ENCODE measurements around the gene MRPS25.

MRPS25 gene

GRCh38 chr3:15081960-15082664 lies 17.0 kb upstream of the MRPS25 start:
- DNase-seq (ENCODE audit: low read depth): no peak

DNA sequence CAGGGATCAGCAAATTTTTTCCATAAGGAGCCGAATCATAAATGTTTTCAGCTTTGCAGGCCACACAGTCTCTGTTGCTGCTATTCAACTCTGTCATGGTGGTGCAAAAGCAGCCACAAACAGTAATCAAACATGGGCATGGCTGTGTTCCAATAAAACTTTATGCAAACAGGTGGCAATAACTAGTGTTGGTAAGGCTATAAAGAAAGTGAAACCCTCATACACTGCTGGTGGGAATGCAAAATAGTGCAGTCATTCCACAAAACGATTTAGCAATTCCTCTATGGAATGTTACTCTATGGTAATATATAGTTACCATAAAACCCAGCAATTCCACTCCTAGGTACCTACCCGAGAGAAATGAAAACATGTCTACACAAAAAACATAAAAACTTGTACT lies 14.0 kb upstream of the MRPS25 start:
- no peak for DNase-seq (ENCODE audit: low read depth)

DNA sequence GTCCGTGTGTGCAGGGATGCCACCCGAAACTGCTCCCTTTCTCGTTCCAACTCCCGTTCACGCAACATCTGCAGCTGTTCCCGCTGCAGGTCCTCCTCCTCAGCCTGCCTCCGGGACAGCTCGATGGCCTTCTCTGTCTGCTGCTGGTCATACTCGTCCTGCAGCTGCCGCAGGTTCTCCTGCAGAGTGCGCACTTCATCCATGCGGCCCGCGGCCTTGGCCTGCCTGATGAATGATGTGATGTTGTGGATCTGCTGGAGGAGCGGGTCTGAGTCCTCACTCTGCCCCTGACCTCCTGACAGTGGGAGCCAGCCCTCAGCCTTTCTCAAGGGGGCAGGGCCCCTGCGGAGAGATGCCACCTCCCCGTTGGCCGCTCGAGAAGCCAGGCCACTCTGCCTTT lies 9.4 kb upstream of the MRPS25 start:
- no peak for DNase-seq (ENCODE audit: low read depth)

DNA sequence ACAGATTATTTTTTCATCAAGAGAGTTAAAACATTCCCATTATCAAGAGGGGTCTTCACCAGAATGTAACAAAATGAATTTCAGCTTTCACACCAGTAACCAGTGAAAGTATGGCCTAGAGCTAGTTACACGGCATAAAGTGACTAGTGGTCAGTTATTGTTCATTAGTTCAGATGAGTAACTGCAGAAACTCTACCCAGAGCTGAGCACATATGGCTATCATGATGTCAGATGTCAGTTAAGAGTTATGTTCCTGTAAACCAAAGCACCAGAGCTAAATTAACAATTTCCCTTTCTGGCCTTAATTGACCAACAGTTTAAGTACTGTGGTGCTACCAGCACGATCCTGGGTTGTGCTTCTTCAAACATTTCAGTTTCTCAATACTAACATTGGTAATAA lies 6.6 kb upstream of the MRPS25 start:
- DNase-seq (ENCODE audit: low read depth): no peak

GRCh38 chr3:15069441-15069840 lies 4.3 kb upstream of the MRPS25 start:
- DNase-seq (ENCODE audit: low read depth): no peak

DNA sequence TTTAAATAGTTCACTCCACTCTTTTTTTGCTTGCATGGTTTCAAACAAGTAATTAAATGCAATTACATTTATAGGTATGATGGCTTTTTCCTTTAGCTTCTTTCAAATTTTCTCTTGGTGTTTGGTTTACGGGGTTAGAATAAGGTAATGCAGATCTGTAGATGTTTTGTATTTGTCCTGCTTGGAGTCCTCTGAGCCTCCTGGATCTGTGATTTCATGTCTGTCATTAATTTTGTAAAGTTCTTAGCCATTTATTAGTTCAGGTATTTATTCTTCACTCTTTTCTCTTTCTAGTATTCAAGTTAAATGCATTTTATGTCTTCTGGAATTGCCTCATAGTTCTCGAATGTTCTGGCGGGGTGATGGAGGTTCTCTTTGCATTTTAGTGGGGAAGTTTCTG lies 1.4 kb upstream of the MRPS25 start:
- DNase-seq (ENCODE audit: low read depth): no peak

DNA sequence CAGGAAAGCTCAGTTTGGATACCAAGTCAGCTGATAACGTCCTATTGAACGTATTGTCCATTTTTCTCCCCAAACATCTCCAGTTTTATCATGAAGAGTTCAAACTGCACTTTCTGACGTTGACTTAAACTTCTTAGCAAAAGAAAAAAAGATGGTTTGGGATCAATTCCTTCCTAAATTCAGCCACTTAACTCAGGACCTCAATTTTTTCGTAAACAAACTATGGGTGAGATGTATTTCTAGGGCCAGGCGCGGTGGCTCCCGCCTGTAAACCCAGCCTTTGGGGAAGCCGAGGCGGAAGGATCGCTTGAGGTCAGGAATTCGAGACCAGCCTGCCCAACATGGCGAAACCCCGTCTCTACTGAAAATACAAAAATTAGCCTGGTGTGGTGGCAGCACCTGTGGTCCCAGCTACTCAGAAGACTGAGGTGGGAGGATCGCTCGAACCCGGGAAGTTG lies 464 bp upstream of the MRPS25 start:
- no peak for DNase-seq (ENCODE audit: low read depth)

GRCh38 chr3:15064299-15064834 lies 748 bp downstream of the MRPS25 start:
- DNase-seq (ENCODE audit: low read depth): no peak

DNA sequence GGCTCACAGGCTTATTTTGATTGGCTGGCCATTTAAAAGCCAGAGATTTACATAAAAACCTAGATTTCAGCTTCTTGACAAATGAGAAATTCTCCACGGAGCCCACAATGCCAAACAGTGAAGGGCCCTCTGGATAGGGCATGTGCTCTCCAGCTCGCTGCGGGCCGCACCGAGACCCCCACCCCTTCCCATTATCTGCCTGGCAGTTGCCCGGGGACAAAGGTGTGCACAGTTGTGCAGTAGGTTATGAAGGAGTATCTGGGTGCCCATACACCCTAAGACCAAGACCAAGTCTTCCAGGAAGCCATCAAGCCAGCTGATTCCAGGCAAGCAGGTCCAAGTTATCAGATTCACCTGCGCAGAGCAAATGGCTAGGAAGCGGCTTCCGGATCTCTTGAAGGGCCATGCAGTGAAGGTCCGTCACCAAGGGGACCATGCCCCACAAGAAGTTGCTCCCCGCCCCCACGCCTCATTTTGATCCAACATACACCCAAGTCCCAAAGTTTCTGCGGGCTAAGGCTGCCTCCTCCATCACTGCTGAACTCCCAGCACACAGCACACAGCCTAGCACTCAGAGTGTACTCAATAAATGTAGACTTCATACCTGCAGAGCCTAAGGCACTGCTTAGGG lies 1.3 kb downstream of the MRPS25 start:
- no peak for DNase-seq (ENCODE audit: low read depth)

DNA sequence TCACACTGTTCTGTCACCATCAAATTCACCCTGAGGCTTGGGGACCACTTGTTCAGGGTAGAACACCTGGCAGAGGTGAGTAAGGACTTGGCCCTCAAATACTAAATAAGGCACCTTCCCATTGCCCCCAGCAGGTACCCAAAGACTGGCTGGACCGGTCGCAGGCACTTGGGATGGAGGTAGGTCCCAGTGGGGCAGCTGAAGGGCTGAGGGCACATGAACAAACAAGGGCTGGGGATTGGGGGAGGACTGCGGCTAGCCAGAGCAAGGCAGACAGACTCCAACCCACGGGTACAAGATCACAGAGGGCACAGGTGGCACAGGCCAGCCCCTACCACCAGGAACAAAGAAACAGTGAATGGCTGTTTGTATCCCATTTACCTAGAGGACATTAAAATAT lies 1.9 kb downstream of the MRPS25 start:
- DNase-seq (ENCODE audit: low read depth): no peak

GRCh38 chr3:15060029-15060428 lies 5.1 kb downstream of the MRPS25 start:
- DNase-seq (ENCODE audit: low read depth): no peak

GRCh38 chr3:15056676-15057404 lies 8.3 kb downstream of the MRPS25 start:
- DNase-seq (ENCODE audit: low read depth): no peak

- DNase-seq (ENCODE audit: low read depth): no peak
Measured at GRCh38 chr3:15055019-15055557, 10.0 kb downstream of the MRPS25 start.

DNA sequence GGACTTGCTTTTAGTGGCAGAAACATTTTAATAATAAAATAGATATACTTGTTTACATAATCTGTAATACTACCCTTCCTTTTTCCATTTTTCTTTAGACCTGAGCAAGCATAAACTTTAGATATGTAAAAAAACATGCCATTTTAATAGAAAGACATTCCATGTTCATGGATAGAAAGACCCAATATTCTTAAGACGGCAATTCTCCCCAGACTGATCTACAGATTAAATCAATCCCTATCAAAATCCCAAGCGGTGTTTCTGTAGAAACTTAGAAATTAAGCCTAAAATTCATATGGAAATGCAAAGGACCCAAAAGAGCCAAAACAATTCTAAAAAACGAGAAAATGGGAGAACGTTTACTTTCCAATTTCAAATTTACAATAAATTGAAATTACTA lies 11.6 kb downstream of the MRPS25 start:
- DNase-seq (ENCODE audit: low read depth): no peak

- DNase-seq (ENCODE audit: low read depth): no peak
Measured at GRCh38 chr3:15052335-15053242, 12.5 kb downstream of the MRPS25 start.

DNA sequence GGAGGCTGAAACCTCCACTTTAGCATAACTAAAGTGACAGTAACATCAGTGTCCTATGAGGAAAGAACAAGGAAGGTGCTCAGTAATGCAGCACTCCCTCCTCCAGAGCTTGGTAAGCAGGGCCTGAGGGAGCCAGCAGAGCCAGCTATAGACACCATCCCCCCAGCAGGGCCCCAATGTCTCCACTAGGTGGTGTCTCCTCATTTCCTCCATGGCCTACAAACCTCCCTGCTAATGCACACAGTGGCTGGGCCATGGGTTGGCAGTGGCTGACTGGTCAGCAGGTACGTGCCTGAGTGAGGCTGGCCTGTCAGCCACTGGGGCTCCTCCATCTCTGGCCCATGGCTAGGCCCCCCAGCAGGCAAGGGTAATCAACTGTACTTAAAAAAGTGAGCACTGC lies 13.6 kb downstream of the MRPS25 start:
- no peak for DNase-seq (ENCODE audit: low read depth)

DNA sequence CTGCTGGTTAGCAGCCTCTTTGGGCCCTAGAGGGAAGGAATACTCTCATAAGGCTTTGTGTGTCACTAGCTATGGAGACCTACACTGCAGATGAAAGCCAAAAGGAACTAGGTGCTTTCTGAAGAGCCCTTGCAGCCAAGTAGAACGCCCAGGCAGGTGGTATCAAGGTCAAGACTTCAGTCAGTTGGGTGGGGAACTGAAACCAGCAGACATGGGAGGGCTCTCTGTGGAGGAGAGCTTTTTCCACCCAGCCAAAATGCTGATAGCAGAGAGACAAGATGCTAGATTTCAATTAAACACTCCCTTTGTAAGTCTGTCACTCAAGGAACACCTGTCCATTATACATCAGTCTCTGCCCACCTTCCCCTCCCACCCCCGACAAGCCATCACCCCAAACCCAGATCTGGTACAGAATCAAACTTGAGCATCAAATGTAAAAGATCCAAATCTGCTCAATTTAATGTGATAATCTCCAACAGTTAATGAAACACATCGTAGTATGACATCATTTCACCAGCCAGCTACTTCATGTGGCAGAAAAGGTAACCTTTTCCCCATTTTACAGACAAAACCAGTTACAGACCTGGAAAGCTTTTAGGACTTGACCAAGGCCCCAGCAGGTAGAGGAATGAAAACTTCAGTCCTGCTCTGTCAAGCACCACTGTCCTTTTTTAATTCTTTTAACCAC lies 14.6 kb downstream of the MRPS25 start:
- DNase-seq (ENCODE audit: low read depth): no peak

DNA sequence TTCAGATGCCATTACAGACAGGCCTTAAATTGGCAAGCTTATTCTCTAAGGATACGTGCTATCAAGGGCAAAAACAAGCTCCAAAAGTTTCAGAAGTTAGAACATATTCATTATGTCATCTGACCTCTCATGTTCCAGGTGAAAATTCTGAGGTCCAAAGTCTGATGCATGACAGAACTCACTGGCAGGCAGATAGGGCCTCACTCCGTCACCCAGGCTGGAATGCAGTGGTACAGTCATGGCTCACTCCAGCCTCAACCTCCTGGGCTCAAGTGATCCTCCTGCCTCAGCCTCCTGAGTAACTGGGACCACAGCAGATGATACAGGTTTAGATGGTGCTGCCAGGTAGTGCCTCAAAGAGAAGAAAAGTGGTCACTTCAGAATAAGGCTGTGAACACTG lies 15.5 kb downstream of the MRPS25 start:
- DNase-seq (ENCODE audit: low read depth): no peak

- DNase-seq (ENCODE audit: low read depth): no peak
Measured at GRCh38 chr3:15045667-15046066, 19.4 kb downstream of the MRPS25 start.

- DNase-seq (ENCODE audit: low read depth): no peak
Measured at GRCh38 chr3:15044326-15044725, 20.8 kb downstream of the MRPS25 start.

Measured in HS-5 (cell line).